RWPE1 (cell line): Measurements from ENCODE around the gene LINC00632.

Experiments
- CTCF ChIA-PET: fragments of 350-600 bp; sonication (Branson Sonifier 250); formaldehyde crosslinking; extraction: SDS; loops from one replicate; lab custom pipeline; 2021; lab: Yijun Ruan, JAX
- POLR2A ChIA-PET: fragments of 400-600 bp; formaldehyde crosslinking; extraction: SDS; loops from one replicate; lab custom pipeline; 2020; ENCODE audit warnings: antibody characterized with exemption; ENCODE audit not compliant: low non-redundant PET; lab: Yijun Ruan, JAX
- DNase-seq: peaks from one replicate; pipeline ENCODE4 v3.0.0; 2012; ENCODE audit warnings: low spot score
- H3K27ac ChIP-seq: fragments of 450-650 bp; 2 replicates; pipeline ENCODE4 v1.5.1; 2017
- CTCF ChIP-seq: fragments of 450-650 bp; conservative IDR thresholded peaks from 2 replicates; pipeline ENCODE4 v1.5.1; 2017; ENCODE audit warnings: low read depth, mild to moderate bottlenecking

LINC00632 gene

DNA sequence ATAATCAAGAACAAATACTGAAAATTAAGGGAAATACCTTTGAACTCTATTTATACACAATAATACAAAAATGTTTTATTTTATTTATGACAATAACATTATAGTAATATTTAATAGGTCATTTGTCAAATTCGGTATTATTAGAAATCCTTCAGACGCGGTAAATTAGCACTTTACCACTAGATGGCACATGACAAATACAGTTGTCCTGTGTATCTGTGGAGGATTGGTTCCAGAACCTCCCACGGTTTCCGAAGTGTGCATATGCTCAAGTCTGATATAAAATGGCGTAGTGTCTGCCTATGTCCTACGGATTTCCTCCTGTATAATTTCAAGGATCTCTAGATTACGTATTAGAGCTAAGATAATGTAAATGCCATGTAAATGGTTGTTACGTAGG is 8.1 kb upstream of the LINC00632 start:
- ChIA-PET CTCF (no interaction called here), POLR2A (no interaction called here)
- TF ChIP-seq CTCF, result peak; percentile 30; the same call in 1 of the 2 replicates

GRCh38 chrX:140710710-140711109 is 1.2 kb downstream of the LINC00632 start:
- POLR2A ChIA-PET, result no interaction called here
- no peak for TF ChIP-seq CTCF
- no peak overlapping the region for H3K27ac ChIP-seq
- CTCF ChIA-PET, result no interaction called here
- DNase-seq, result no peak

More for the DNA sequence above, 8.1 kb upstream of the LINC00632 start:
- no peak overlapping the region for H3K27ac ChIP-seq
- DNase-seq, result peak; percentile 2

GRCh38 chrX:140711894-140712293 is 2.3 kb downstream of the LINC00632 start:
- no peak overlapping the region for H3K27ac ChIP-seq
- no peak for DNase-seq
- CTCF ChIA-PET, result no interaction called here
- POLR2A ChIA-PET, result no interaction called here
- no peak for TF ChIP-seq CTCF

DNA sequence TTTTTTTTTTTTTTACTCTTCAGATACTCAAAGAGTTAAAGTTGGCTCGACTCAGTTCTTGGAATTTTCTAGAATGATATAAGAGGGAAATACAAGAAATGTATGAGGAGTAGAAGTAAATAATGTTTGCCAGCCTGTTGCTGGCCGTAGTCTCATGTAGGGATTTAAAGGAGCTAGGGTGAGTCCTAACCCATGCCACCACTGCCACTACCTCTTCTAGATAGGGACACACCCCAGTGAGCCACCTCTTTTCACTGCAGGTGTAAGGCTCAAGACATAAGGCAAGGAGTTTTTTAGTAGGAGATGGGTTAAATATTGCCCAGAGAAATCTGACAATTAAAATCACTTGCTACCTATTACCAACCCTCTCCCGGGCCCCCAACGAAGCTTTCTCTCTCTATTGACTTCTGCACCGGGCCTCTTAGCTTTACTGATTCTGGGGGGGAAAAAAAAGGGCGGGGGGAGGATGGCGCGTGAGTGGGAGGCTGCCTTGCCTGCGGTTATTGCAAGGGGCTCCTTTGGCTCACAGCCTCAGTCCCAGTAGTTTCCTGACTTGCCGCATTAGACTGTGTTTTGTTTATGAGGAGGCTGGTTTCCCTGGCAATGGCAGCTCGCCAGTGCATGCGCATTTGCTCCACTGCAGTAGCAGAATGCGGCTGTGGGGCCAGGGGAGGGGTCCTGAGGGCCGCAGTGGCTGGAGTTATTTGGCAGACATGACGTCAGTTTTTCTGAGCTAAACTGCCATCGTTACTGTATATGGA is 3.0 kb downstream of the LINC00632 start:
- TF ChIP-seq CTCF, result no peak
- H3K27ac ChIP-seq, result no peak overlapping the region
- ChIA-PET POLR2A (interaction anchor here (0.6 kb wide), 1 partner anchor 47 kb away, joined by 3 read pairs; no protein-coding TSS in a partner anchor), CTCF (no interaction called here)
- no peak for DNase-seq

DNA sequence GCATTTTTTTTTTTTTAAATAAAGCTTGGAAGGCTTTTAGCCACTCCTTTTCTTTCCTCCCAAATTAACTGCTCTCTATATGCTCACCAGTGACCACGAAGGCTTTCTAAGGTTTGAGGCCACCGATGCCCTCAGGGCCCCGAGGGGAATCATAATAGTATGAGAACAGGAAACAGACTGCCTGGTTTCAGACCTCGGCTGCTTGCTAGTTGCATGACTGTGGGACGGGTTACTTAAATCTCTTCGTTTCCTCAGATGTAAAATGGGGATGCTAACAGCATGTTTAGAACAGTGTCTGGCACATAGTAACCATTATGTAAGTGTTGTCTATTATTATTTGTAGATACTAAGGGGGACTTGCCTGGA is 3.6 kb downstream of the LINC00632 start:
- POLR2A ChIA-PET, result no interaction called here
- no peak for DNase-seq
- CTCF ChIA-PET, result no interaction called here
- no peak overlapping the region for H3K27ac ChIP-seq
- TF ChIP-seq CTCF, result no peak

GRCh38 chrX:140715787-140716186 is 6.2 kb downstream of the LINC00632 start:
- CTCF ChIA-PET, result no interaction called here
- POLR2A ChIA-PET, result no interaction called here

More at GRCh38 chrX:140715787-140716186, 6.2 kb downstream of the LINC00632 start:
- no peak for TF ChIP-seq CTCF
- DNase-seq, result peak; percentile 26
- H3K27ac ChIP-seq, result no peak overlapping the region
